ENCODE data around the gene TP53I13.

TP53I13 gene

GRCh38 chr17:29567304-29567553, 1.3 kb upstream of the TP53I13 start:
- DNase-seq (ENCODE audit: low read depth in 2 of 2, low spot score in 1 of 2) = no peak

GRCh38 chr17:29567554-29568330, 759 bp upstream of the TP53I13 start:
- DNase-seq (ENCODE audit: low read depth in 2 of 2, low spot score in 1 of 2) = peak in 1 of 2 donors; percentile 56

- no peak for DNase-seq (ENCODE audit: low read depth in 2 of 2, low spot score in 1 of 2)
These were observed 897 bp downstream of the TP53I13 start for GRCh38 chr17:29569245-29569950.

- DNase-seq (ENCODE audit: low read depth in 2 of 2, low spot score in 1 of 2) = no peak
These were observed 2.0 kb downstream of the TP53I13 start for GRCh38 chr17:29570521-29570920.

- DNase-seq (ENCODE audit: low read depth in 2 of 2, low spot score in 1 of 2) = no peak
These were observed 3.0 kb downstream of the TP53I13 start for GRCh38 chr17:29571486-29571882.

- DNase-seq (ENCODE audit: low read depth in 2 of 2, low spot score in 1 of 2) = no peak
These were observed 3.6 kb downstream of the TP53I13 start for GRCh38 chr17:29571883-29572681.

GRCh38 chr17:29572691-29573557, 4.4 kb downstream of the TP53I13 start:
- DNase-seq (ENCODE audit: low read depth in 2 of 2, low spot score in 1 of 2) = no peak

- no peak for DNase-seq (ENCODE audit: low read depth in 2 of 2, low spot score in 1 of 2)
These were observed 5.0 kb downstream of the TP53I13 start for GRCh38 chr17:29573558-29573869.

GRCh38 chr17:29573871-29574731, 5.6 kb downstream of the TP53I13 start:
- no peak for DNase-seq (ENCODE audit: low read depth in 2 of 2, low spot score in 1 of 2)

GRCh38 chr17:29574732-29575510, 6.4 kb downstream of the TP53I13 start:
- no peak for DNase-seq (ENCODE audit: low read depth in 2 of 2, low spot score in 1 of 2)

GRCh38 chr17:29575511-29576213, 7.2 kb downstream of the TP53I13 start:
- no peak for DNase-seq (ENCODE audit: low read depth in 2 of 2, low spot score in 1 of 2)

- no peak for DNase-seq (ENCODE audit: low read depth in 2 of 2, low spot score in 1 of 2)
These were observed 7.9 kb downstream of the TP53I13 start for GRCh38 chr17:29576214-29577000.

GRCh38 chr17:29577001-29577370, 8.5 kb downstream of the TP53I13 start:
- no peak for DNase-seq (ENCODE audit: low read depth in 2 of 2, low spot score in 1 of 2)

- DNase-seq (ENCODE audit: low read depth in 2 of 2, low spot score in 1 of 2) = no peak
These were observed 9.1 kb downstream of the TP53I13 start for GRCh38 chr17:29577385-29578211.

- no peak for DNase-seq (ENCODE audit: low read depth in 2 of 2, low spot score in 1 of 2)
These were observed 10.4 kb downstream of the TP53I13 start for GRCh38 chr17:29578626-29579485.

Data from stimulated activated CD8-positive, alpha-beta memory T cell treated with anti-CD3 and anti-CD28 coated beads, Interleukin-4, amount 100 ng/mL, for 1 hour (primary cell).